CD4-positive, alpha-beta T cell treated with Interferon alpha-2 for 1 hour (primary cell): ENCODE results near the gene MFRP.

Experiments used
- DNase-seq, 2 donors: peaks; one replicate each; pipeline ENCODE4 v3.0.0-alpha.2; 2020 to 2022

The MFRP gene

GRCh38 chr11:119316729-119317591 is 29.5 kb downstream of the MFRP start, which contains the start of gene MCAM:
TSS of gene MCAM (minus strand) at chr11:119317130. CDS start at chr11:119317101, 29 bp downstream.
- DNase-seq, result no peak

- DNase-seq, result no peak
Measured at GRCh38 chr11:119316016-119316728, 30.3 kb downstream of the MFRP start.

GRCh38 chr11:119315131-119316015 is 31.1 kb downstream of the MFRP start:
- DNase-seq, result peak; percentile 31 to 51

- DNase-seq, result no peak
Measured at GRCh38 chr11:119314726-119315125, 31.8 kb downstream of the MFRP start.

- no peak for DNase-seq
Measured at GRCh38 chr11:119310682-119311052, 35.8 kb downstream of the MFRP start.

- DNase-seq, result no peak
Measured at GRCh38 chr11:119309953-119310681, 36.4 kb downstream of the MFRP start.

- DNase-seq, result no peak
Measured at GRCh38 chr11:119309411-119309810, 37.1 kb downstream of the MFRP start.

- no peak for DNase-seq
Measured at GRCh38 chr11:119307974-119308373, 38.5 kb downstream of the MFRP start.

- DNase-seq, result no peak
Measured at GRCh38 chr11:119307219-119307618, 39.3 kb downstream of the MFRP start.

- peak in 1 of 2 donors; percentile 35 for DNase-seq
Measured at GRCh38 chr11:119306373-119306890, 40.1 kb downstream of the MFRP start.

GRCh38 chr11:119305556-119306372 is 40.7 kb downstream of the MFRP start:
- DNase-seq, result no peak

GRCh38 chr11:119303227-119303718 is 43.2 kb downstream of the MFRP start:
- DNase-seq, result no peak

GRCh38 chr11:119300198-119300964 is 46.1 kb downstream of the MFRP start:
- DNase-seq, result no peak

GRCh38 chr11:119299416-119299815 is 47.1 kb downstream of the MFRP start:
- no peak for DNase-seq

GRCh38 chr11:119298726-119299125 is 47.8 kb downstream of the MFRP start:
- DNase-seq, result no peak

GRCh38 chr11:119297938-119298337 is 48.6 kb downstream of the MFRP start:
- DNase-seq, result no peak

- no peak for DNase-seq
Measured at GRCh38 chr11:119295178-119295577, 51.3 kb downstream of the MFRP start.

GRCh38 chr11:119293461-119293860 is 53.0 kb downstream of the MFRP start:
- no peak for DNase-seq

- no peak for DNase-seq
Measured at GRCh38 chr11:119290894-119291497, 55.5 kb downstream of the MFRP start.
